PC-3 (cell line): ENCODE data around the gene IER3.
"Not testable (repeated sequence)": the region's sequence is repeated elsewhere in the genome, so short reads cannot be mapped to it uniquely, and the experiment has no call there.

Source experiments
- EZH2 ChIP-seq: fragments of 300-600 bp; sonication (generic); IDR thresholded peaks from one replicate; pipeline ENCODE4 v1.6.1; 2017; ENCODE audit warnings: antibody characterized with exemption, mild to moderate bottlenecking, low read length; ENCODE audit not compliant: unreplicated experiment
- EZH2phosphoT487 ChIP-seq: fragments of 300-600 bp; sonication (generic); IDR thresholded peaks from 2 replicates; pipeline ENCODE4 v1.6.1; 2018; ENCODE audit warnings: mild to moderate bottlenecking, antibody characterized with exemption, low read length, borderline replicate concordance
- TF ChIP-seq, protein P1 (sequence below): fragments of 300-600 bp; sonication (generic); conservative IDR thresholded peaks from 2 replicates; pipeline ENCODE4 v1.5.1; 2017; ENCODE audit warnings: antibody characterized with exemption, low read depth, mild to moderate bottlenecking, low read length

GRCh38 chr6:30764490-30765043 is 20.2 kb upstream of the IER3 start:
- TF ChIP-seq, protein P1, sequence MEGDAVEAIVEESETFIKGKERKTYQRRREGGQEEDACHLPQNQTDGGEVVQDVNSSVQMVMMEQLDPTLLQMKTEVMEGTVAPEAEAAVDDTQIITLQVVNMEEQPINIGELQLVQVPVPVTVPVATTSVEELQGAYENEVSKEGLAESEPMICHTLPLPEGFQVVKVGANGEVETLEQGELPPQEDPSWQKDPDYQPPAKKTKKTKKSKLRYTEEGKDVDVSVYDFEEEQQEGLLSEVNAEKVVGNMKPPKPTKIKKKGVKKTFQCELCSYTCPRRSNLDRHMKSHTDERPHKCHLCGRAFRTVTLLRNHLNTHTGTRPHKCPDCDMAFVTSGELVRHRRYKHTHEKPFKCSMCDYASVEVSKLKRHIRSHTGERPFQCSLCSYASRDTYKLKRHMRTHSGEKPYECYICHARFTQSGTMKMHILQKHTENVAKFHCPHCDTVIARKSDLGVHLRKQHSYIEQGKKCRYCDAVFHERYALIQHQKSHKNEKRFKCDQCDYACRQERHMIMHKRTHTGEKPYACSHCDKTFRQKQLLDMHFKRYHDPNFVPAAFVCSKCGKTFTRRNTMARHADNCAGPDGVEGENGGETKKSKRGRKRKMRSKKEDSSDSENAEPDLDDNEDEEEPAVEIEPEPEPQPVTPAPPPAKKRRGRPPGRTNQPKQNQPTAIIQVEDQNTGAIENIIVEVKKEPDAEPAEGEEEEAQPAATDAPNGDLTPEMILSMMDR, result not testable (repeated sequence)
- TF ChIP-seq EZH2, EZH2phosphoT487: not testable (repeated sequence)
